K562 (cell line): ENCODE measurements around the gene CDKN1B. TPM values are rescaled to one million over a fixed set of nuclear protein-coding genes. Genes with fewer than 3 reads are reported as not detected.

Experiments used
- ATF2 ChIP-seq: sonication (generic); formaldehyde crosslinking; IDR thresholded peaks from 2 replicates; pipeline ENCODE4 v1.8.1; 2022; ENCODE audit warnings: missing genetic modification reagents
- ELF1 ChIP-seq: fragments of 200-800 bp; sonication (Bioruptor generic); IDR thresholded peaks from 2 replicates; pipeline ENCODE4 v1.6.1; 2016; ENCODE audit warnings: missing genetic modification characterization, missing compliant biosample characterization
- ESRRB ChIP-seq: fragments of 250-450 bp; sonication (Bioruptor Pico); IDR thresholded peaks from 2 replicates; pipeline ENCODE4 v1.5.0; 2020; ENCODE audit warnings: mild to moderate bottlenecking, moderate library complexity, borderline replicate concordance
- FOSL1 ChIP-seq: fragments of 200-800 bp; sonication (Bioruptor generic); conservative IDR thresholded peaks from 2 replicates; pipeline ENCODE4 v1.6.1; 2016; ENCODE audit warnings: missing genetic modification characterization, missing compliant biosample characterization
- HLTF ChIP-seq: fragments of 450-650 bp; IDR thresholded peaks from 2 replicates; pipeline ENCODE4 v1.6.1; 2016
- KAT8 ChIP-seq: fragments of 450-650 bp; IDR thresholded peaks from 2 replicates; pipeline ENCODE4 v1.6.1; 2016; ENCODE audit warnings: low read depth, mild to moderate bottlenecking
- MTA3 ChIP-seq: fragments of 450-650 bp; formaldehyde crosslinking; IDR thresholded peaks from 2 replicates; pipeline ENCODE4 v1.6.1; 2017; ENCODE audit warnings: mild to moderate bottlenecking, borderline replicate concordance
- NFE2 ChIP-seq: IDR thresholded peaks from 2 replicates; pipeline ENCODE4 v1.6.1; 2014; ENCODE audit warnings: antibody characterized with exemption, low read depth
- NONO ChIP-seq, 2 experiments: fragments of 200-400 bp in 1 of 2; fragments of 450-650 bp in 1 of 2; formaldehyde crosslinking in 1 of 2; IDR thresholded peaks; 2 replicates each; pipeline ENCODE4 v1.6.1; 2017; ENCODE audit warnings: low read depth in 2 of 2, mild to moderate bottlenecking in 2 of 2, moderate library complexity in 2 of 2, low read length in 1 of 2
- NR2C2 ChIP-seq, 2 experiments: fragments of 200-800 bp in 1 of 2; sonication (Bioruptor generic) in 1 of 2; sonication (generic) in 1 of 2; formaldehyde crosslinking in 1 of 2; IDR thresholded peaks; 2 replicates each; pipeline versions ENCODE4 v1.6.1 to v1.8.0; 2016 to 2022; ENCODE audit warnings: mild to moderate bottlenecking in 1 of 2, missing compliant biosample characterization in 1 of 2, missing genetic modification characterization in 1 of 2, missing genetic modification reagents in 1 of 2
- POLR2AphosphoS5 ChIP-seq: IDR thresholded peaks from 2 replicates; pipeline ENCODE4 v1.6.1; 2011; ENCODE audit warnings: mild to moderate bottlenecking, low read depth, low read length, moderate library complexity; ENCODE audit not compliant: control insufficient read depth, insufficient read depth
- POLR2H ChIP-seq: IDR thresholded peaks from 2 replicates; pipeline ENCODE4 v1.6.1; 2016; ENCODE audit warnings: missing genetic modification characterization, low read depth, mild to moderate bottlenecking, control low read depth, missing compliant biosample characterization, moderate library complexity
- RAD51 ChIP-seq: fragments of 450-650 bp; IDR thresholded peaks from 2 replicates; pipeline ENCODE4 v1.7.1; 2016; ENCODE audit warnings: low read depth, mild to moderate bottlenecking, borderline replicate concordance
- RFX5 ChIP-seq: IDR thresholded peaks from 2 replicates; pipeline ENCODE4 v1.6.1; 2011; ENCODE audit warnings: low read depth, mild to moderate bottlenecking, improper control_type of control experiment, low read length
- SMARCE1 ChIP-seq: fragments of 450-650 bp; IDR thresholded peaks from 2 replicates; pipeline ENCODE4 v1.7.1; 2016; ENCODE audit warnings: mild to moderate bottlenecking
- TEAD4 ChIP-seq, 2 experiments: sonication (generic) in 1 of 2; formaldehyde crosslinking in 1 of 2; IDR thresholded peaks; 2 replicates each; pipeline versions ENCODE4 v1.6.1 to v1.8.0; 2012 to 2022; ENCODE audit warnings: borderline replicate concordance in 1 of 2, inconsistent platforms in 1 of 2, low read length in 1 of 2, mild to moderate bottlenecking in 1 of 2, missing genetic modification reagents in 1 of 2
- TRIM28 ChIP-seq: fragments of 450-650 bp; IDR thresholded peaks from 2 replicates; pipeline ENCODE4 v1.6.1; 2017
- ZFP1 ChIP-seq: fragments of 450-650 bp; formaldehyde crosslinking; IDR thresholded peaks from 2 replicates; pipeline ENCODE4 v1.4.0; 2020; ENCODE audit warnings: mild to moderate bottlenecking, mixed read lengths
- ZNF707 ChIP-seq: fragments of 250-450 bp; sonication (Bioruptor Pico); conservative IDR thresholded peaks from 2 replicates; pipeline ENCODE4 v1.8.0; 2022; ENCODE audit warnings: inconsistent platforms, mild to moderate bottlenecking, moderate library complexity
- polyA plus RNA-seq, 8 experiments: library from polyadenylated mRNA; depleted of rRNA in 4 of 8; stranded (reverse) in 5 of 8; unstranded in 3 of 8; fragments of >200 nt; fragmentation: Nextera tagmentation in 2 of 8; fragmentation: Illumina TruSeq in 1 of 8; extraction: Ambion mirVana in 2 of 8; extraction: Trizol in 1 of 8; gene quantifications; 2 replicates each; pipeline versions ENCODE4 v1.2.1 to v1.2.3, GENCODE V29; 2011 to 2014; ENCODE audit warnings: inconsistent platforms in 1 of 8, missing spikeins in 1 of 8
- total RNA-seq, 7 experiments: library from RNA; depleted of rRNA in 6 of 7; stranded (reverse); fragments of >200 nt in 6 of 7; fragmentation: Illumina TruSeq in 2 of 7; extraction: Trizol in 2 of 7; gene quantifications; 2 replicates each; pipeline versions ENCODE4 v1.2.1 to v1.2.3, GENCODE V29; 2011 to 2021; ENCODE audit warnings: low replicate concordance in 1 of 7
- TF ChIP-seq, protein P1 (sequence below): fragments of 250-450 bp; sonication (Bioruptor Pico); IDR thresholded peaks from 2 replicates; pipeline ENCODE4 v1.8.0; 2022; ENCODE audit warnings: inconsistent platforms, mild to moderate bottlenecking, moderate library complexity, borderline replicate concordance
- TF ChIP-seq, protein P2 (sequence below): sonication (generic); formaldehyde crosslinking; IDR thresholded peaks from 2 replicates; pipeline ENCODE4 v1.9.0; 2022; ENCODE audit warnings: mild to moderate bottlenecking, missing genetic modification reagents
- TF ChIP-seq, protein P3 (sequence below): sonication (generic); formaldehyde crosslinking; IDR thresholded peaks from 2 replicates; pipeline ENCODE4 v1.8.0; 2022; ENCODE audit warnings: mild to moderate bottlenecking, missing genetic modification reagents, borderline replicate concordance

CDKN1B gene
- total and polyA plus RNA-seq, 9 of the 15 experiments (the other 6 are each of a cell fraction or from before 2014, with no cell fraction given), result 2.6 to 35.2 (median 15.5) TPM

- no peak for TF ChIP-seq RAD51
- TF ChIP-seq TEAD4 (IDR thresholded peaks at IDR 0.05; ENCODE audit: low read length), result no peak
- no peak for TF ChIP-seq TEAD4 (CRISPR knock-in tag; IDR thresholded peaks at IDR 0.05; ENCODE audit: borderline replicate concordance)
- TF ChIP-seq POLR2H (tag), result peak; percentile 74
- TF ChIP-seq RFX5, result no peak
- TF ChIP-seq, protein P1, sequence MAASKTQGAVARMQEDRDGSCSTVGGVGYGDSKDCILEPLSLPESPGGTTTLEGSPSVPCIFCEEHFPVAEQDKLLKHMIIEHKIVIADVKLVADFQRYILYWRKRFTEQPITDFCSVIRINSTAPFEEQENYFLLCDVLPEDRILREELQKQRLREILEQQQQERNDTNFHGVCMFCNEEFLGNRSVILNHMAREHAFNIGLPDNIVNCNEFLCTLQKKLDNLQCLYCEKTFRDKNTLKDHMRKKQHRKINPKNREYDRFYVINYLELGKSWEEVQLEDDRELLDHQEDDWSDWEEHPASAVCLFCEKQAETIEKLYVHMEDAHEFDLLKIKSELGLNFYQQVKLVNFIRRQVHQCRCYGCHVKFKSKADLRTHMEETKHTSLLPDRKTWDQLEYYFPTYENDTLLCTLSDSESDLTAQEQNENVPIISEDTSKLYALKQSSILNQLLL (CRISPR knock-in tag), result no peak
- TF ChIP-seq, protein P2, sequence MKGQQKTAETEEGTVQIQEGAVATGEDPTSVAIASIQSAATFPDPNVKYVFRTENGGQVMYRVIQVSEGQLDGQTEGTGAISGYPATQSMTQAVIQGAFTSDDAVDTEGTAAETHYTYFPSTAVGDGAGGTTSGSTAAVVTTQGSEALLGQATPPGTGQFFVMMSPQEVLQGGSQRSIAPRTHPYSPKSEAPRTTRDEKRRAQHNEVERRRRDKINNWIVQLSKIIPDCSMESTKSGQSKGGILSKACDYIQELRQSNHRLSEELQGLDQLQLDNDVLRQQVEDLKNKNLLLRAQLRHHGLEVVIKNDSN (CRISPR knock-in tag), result no peak
- TF ChIP-seq NFE2, result no peak
- no peak for TF ChIP-seq KAT8
- TF ChIP-seq POLR2AphosphoS5, result no peak; the same call in 1 of the 2 replicates
- TF ChIP-seq FOSL1, result peak; percentile 59
- no peak for TF ChIP-seq ZNF707 (CRISPR knock-in tag)
- no peak for TF ChIP-seq ELF1 (tag)
- no peak for TF ChIP-seq ESRRB (CRISPR knock-in tag)
- no peak for TF ChIP-seq HLTF
- TF ChIP-seq ATF2 (CRISPR knock-in tag), result no peak
- TF ChIP-seq, protein P3, sequence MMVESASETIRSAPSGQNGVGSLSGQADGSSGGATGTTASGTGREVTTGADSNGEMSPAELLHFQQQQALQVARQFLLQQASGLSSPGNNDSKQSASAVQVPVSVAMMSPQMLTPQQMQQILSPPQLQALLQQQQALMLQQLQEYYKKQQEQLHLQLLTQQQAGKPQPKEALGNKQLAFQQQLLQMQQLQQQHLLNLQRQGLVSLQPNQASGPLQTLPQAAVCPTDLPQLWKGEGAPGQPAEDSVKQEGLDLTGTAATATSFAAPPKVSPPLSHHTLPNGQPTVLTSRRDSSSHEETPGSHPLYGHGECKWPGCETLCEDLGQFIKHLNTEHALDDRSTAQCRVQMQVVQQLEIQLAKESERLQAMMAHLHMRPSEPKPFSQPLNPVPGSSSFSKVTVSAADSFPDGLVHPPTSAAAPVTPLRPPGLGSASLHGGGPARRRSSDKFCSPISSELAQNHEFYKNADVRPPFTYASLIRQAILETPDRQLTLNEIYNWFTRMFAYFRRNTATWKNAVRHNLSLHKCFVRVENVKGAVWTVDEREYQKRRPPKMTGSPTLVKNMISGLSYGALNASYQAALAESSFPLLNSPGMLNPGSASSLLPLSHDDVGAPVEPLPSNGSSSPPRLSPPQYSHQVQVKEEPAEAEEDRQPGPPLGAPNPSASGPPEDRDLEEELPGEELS (CRISPR knock-in tag), result no peak
- TF ChIP-seq NONO (IDR thresholded peaks at IDR 0.05; ENCODE audit: low read depth in 2 of 2, low read length in 1 of 2), result 0 out of 4 replicates have a peak, but pooled peaks of 1 of the 2 experiments have one; percentile 40
- TF ChIP-seq NR2C2 (CRISPR knock-in tag; IDR thresholded peaks at IDR 0.05), result no peak; the same call in none of the 2 replicates
- peak; percentile 89 for TF ChIP-seq NR2C2 (tag; IDR thresholded peaks at IDR 0.05)
- TF ChIP-seq MTA3, result peak; percentile 27; the same call in 1 of the 2 replicates
- TF ChIP-seq ZFP1 (CRISPR knock-in tag), result no peak
- TF ChIP-seq TRIM28, result no peak
- no peak for TF ChIP-seq SMARCE1
Measured at GRCh38 chr12:12725086-12725955, 8.2 kb downstream of the CDKN1B start (continued).
